CD4-positive, alpha-beta memory T cell (primary cell): ENCODE measurements around the gene CLMN. TPM values are rescaled to one million over a fixed set of nuclear protein-coding genes. Genes with fewer than 3 reads are reported as not detected.

ENCODE experiments used
- CTCF ChIA-PET: fragments of 350-600 bp; sonication (Branson Sonifier 250); formaldehyde crosslinking; loops from one replicate; lab custom pipeline; 2021; ENCODE audit warnings: inconsistent platforms; ENCODE audit not compliant: partially characterized antibody; lab: Charles Lee
- POLR2A ChIA-PET: fragments of 350-600 bp; sonication (Branson Sonifier 250); formaldehyde crosslinking; loops from one replicate; lab custom pipeline; 2021; ENCODE audit not compliant: partially characterized antibody; lab: Charles Lee
- DNase-seq, 5 donors: peaks; one replicate each; pipeline versions ENCODE4 v3.0.0 to v3.0.0-alpha.2; 2020 to 2022; ENCODE audit warnings: mixed read lengths in 1 of 5
- H3K27ac ChIP-seq: one replicate; pipeline ENCODE4 v1.7.0; 2013; ENCODE audit warnings: low read depth, low read length
- H3K27me3 ChIP-seq: 2 replicates; pipeline ENCODE4 v1.7.0; 2013; ENCODE audit warnings: mild to moderate bottlenecking, low read length, moderate library complexity; ENCODE audit not compliant: insufficient read depth
- H3K36me3 ChIP-seq: 2 replicates; pipeline ENCODE4 v1.7.0; 2013; ENCODE audit warnings: mild to moderate bottlenecking, low read length, moderate library complexity; ENCODE audit not compliant: insufficient read depth
- H3K4me1 ChIP-seq: 2 replicates; pipeline ENCODE4 v1.7.0; 2013; ENCODE audit warnings: mild to moderate bottlenecking, low read length, moderate library complexity; ENCODE audit not compliant: insufficient read depth
- H3K4me3 ChIP-seq, 2 donors: one replicate each; pipeline ENCODE4 v1.7.0; 2013; ENCODE audit warnings: low read length in 2 of 2, mild to moderate bottlenecking in 1 of 2
- H3K9me3 ChIP-seq, 2 donors: one replicate each; pipeline ENCODE4 v1.7.0; 2013; ENCODE audit warnings: low read length in 2 of 2, control low read depth in 1 of 2; ENCODE audit not compliant: control insufficient read depth in 1 of 2
- H3K27ac Mint-ChIP-seq, 7 donors: one replicate each; pipeline ENCODE4 v1.8.0; 2020 to 2021; ENCODE audit warnings: mixed read lengths in 7 of 7, mild to moderate bottlenecking in 6 of 7, inconsistent platforms in 3 of 7, moderate library complexity in 3 of 7
- H3K27me3 Mint-ChIP-seq, 2 donors: one replicate each; pipeline ENCODE4 v1.8.0; 2020 to 2021; ENCODE audit warnings: mixed read lengths in 2 of 2
- H3K36me3 Mint-ChIP-seq, 2 donors: one replicate each; pipeline ENCODE4 v1.8.0; 2020 to 2021; ENCODE audit warnings: mixed read lengths in 2 of 2, inconsistent platforms in 1 of 2, mild to moderate bottlenecking in 1 of 2
- H3K4me1 Mint-ChIP-seq, 4 donors: one replicate each; pipeline ENCODE4 v1.8.0; 2020 to 2021; ENCODE audit warnings: mixed read lengths in 4 of 4, mild to moderate bottlenecking in 1 of 4
- H3K4me3 Mint-ChIP-seq, 8 donors: one replicate each; pipeline ENCODE4 v1.8.0; 2020 to 2021; ENCODE audit warnings: mixed read lengths in 8 of 8, mild to moderate bottlenecking in 7 of 8, moderate library complexity in 6 of 8, inconsistent platforms in 3 of 8
- H3K9me3 Mint-ChIP-seq, 8 donors: one replicate each; pipeline ENCODE4 v1.8.0; 2020 to 2021; ENCODE audit warnings: mixed read lengths in 8 of 8, mild to moderate bottlenecking in 5 of 8, inconsistent platforms in 3 of 8, moderate library complexity in 1 of 8
- intact Hi-C: fragments of 100-400 bp; cut with micrococcal nuclease; formaldehyde crosslinking; loops from one replicate; pipeline ENCODE4 v1.15.1; 2023
- polyA plus RNA-seq, 2 donors: library from polyadenylated mRNA; unstranded; fragments of 300-500 nt; fragmentation: Illumina TruSeq; gene quantifications; one replicate each; pipeline ENCODE4 v1.2.3, GENCODE V29; 2021
- total RNA-seq, 2 experiments: library from RNA; stranded (reverse); gene quantifications; one replicate each; pipeline ENCODE4 v1.2.3, GENCODE V29; 2021

The CLMN gene
- total and polyA plus RNA-seq, 4 experiments from 2014 or later, result 0.22 to 0.70 (median 0.65) TPM; not detected in 1

GRCh38 chr14:95196268-95196667, 123.4 kb downstream of the CLMN start:
- no peaks in the 10 kb centered on the region for H3K36me3 ChIP-seq
- ChIA-PET POLR2A (interaction anchor here (0.9 kb wide), 1 partner anchor 39 kb away, joined by 4 read pairs; no protein-coding TSS in a partner anchor), CTCF (interaction anchor here (1.1 to 2.0 kb wide), 3 partner anchors 11 to 506 kb away, joined by 4 to 7 read pairs (median 7); no protein-coding TSS in a partner anchor)
- Mint-ChIP-seq H3K27ac (peak overlapping the region in 1 of 7 donors; percentile 44), H3K9me3 (peaks cover 0 to 1% (median 0%) of the 10 kb centered on the region in 8 donors), H3K4me1 (peaks cover 0 to 8% (median under 1%) of the 10 kb centered on the region in 4 donors), H3K27me3 (peaks cover 2 to 3% of the 10 kb centered on the region in 2 donors), H3K4me3 (no peak overlapping the region), H3K36me3 (no peaks in the 10 kb centered on the region)
- no peak overlapping the region for H3K27ac ChIP-seq
- H3K9me3 ChIP-seq, result no peaks in the 10 kb centered on the region
- H3K27me3 ChIP-seq, result no peaks in the 10 kb centered on the region
- intact Hi-C loops, result no loop called here
- no peaks in the 10 kb centered on the region for H3K4me1 ChIP-seq
- H3K4me3 ChIP-seq, result no peak overlapping the region
- DNase-seq, result peak in 4 of 5 donors; percentile 14 to 27 (median 18)

GRCh38 chr14:95195031-95195430, 124.7 kb downstream of the CLMN start:
- Mint-ChIP-seq H3K4me3 (no peak overlapping the region), H3K27me3 (peaks cover 2 to 3% of the 10 kb centered on the region in 2 donors), H3K9me3 (no peaks in the 10 kb centered on the region), H3K36me3 (no peaks in the 10 kb centered on the region), H3K4me1 (peaks cover 0 to 8% (median under 1%) of the 10 kb centered on the region in 4 donors), H3K27ac (no peak overlapping the region)
- no peaks in the 10 kb centered on the region for H3K27me3 ChIP-seq
- ChIA-PET CTCF (interaction anchor here (0.6 to 1.9 kb wide), 2 partner anchors 291 to 505 kb away, joined by 3 to 7 read pairs; no protein-coding TSS in a partner anchor), POLR2A (no interaction called here)
- no peak for DNase-seq
- H3K4me3 ChIP-seq, result no peak overlapping the region
- intact Hi-C loops, result no loop called here
- H3K36me3 ChIP-seq, result no peaks in the 10 kb centered on the region
- no peak overlapping the region for H3K27ac ChIP-seq
- H3K9me3 ChIP-seq, result no peaks in the 10 kb centered on the region
- H3K4me1 ChIP-seq, result no peaks in the 10 kb centered on the region

- ChIA-PET POLR2A (no interaction called here), CTCF (no interaction called here)
- Mint-ChIP-seq H3K4me3 (no peak overlapping the region), H3K36me3 (no peaks in the 10 kb centered on the region), H3K27me3 (peaks cover 0 to 2% of the 10 kb centered on the region in 2 donors), H3K9me3 (peaks cover 0 to 2% (median under 1%) of the 10 kb centered on the region in 8 donors), H3K27ac (no peak overlapping the region), H3K4me1 (peaks cover 0 to 8% (median under 1%) of the 10 kb centered on the region in 4 donors)
- H3K27ac ChIP-seq, result no peak overlapping the region
- intact Hi-C loops, result no loop called here
- H3K36me3 ChIP-seq, result no peaks in the 10 kb centered on the region
- H3K4me1 ChIP-seq, result no peaks in the 10 kb centered on the region
- H3K27me3 ChIP-seq, result no peaks in the 10 kb centered on the region
- no peak for DNase-seq
- no peaks in the 10 kb centered on the region for H3K9me3 ChIP-seq
- no peak overlapping the region for H3K4me3 ChIP-seq
These were observed 126.6 kb downstream of the CLMN start for GRCh38 chr14:95193081-95193480.

GRCh38 chr14:95192311-95192710, 127.4 kb downstream of the CLMN start:
- Mint-ChIP-seq H3K4me1 (peaks cover 0 to 8% (median under 1%) of the 10 kb centered on the region in 4 donors), H3K27me3 (peaks cover 0 to 2% of the 10 kb centered on the region in 2 donors), H3K4me3 (no peak overlapping the region), H3K36me3 (no peaks in the 10 kb centered on the region), H3K9me3 (peaks cover 0 to 5% (median 1%) of the 10 kb centered on the region in 8 donors), H3K27ac (no peak overlapping the region)
- Histone ChIP-seq H3K27ac (no peak overlapping the region), H3K9me3 (no peaks in the 10 kb centered on the region), H3K4me3 (no peak overlapping the region), H3K4me1 (no peaks in the 10 kb centered on the region), H3K27me3 (no peaks in the 10 kb centered on the region), H3K36me3 (no peaks in the 10 kb centered on the region)
- intact Hi-C loops, result no loop called here
- POLR2A ChIA-PET, result no interaction called here
- CTCF ChIA-PET, result no interaction called here
- DNase-seq, result no peak

- intact Hi-C loops, result no loop called here
- peaks cover 0 to 5% (median 2%) of the 10 kb centered on the region in 8 donors for H3K9me3 Mint-ChIP-seq
- no peak overlapping the region for H3K4me3 Mint-ChIP-seq
- Histone ChIP-seq H3K4me3 (no peak overlapping the region), H3K4me1 (no peaks in the 10 kb centered on the region), H3K36me3 (no peaks in the 10 kb centered on the region), H3K27me3 (no peaks in the 10 kb centered on the region), H3K9me3 (no peaks in the 10 kb centered on the region), H3K27ac (no peak overlapping the region)
- DNase-seq, result no peak
- ChIA-PET CTCF (no interaction called here), POLR2A (no interaction called here)
- peaks cover 2 to 7% of the 10 kb centered on the region in 2 donors for H3K27me3 Mint-ChIP-seq
- H3K36me3 Mint-ChIP-seq, result no peaks in the 10 kb centered on the region
- H3K27ac Mint-ChIP-seq, result no peak overlapping the region
- H3K4me1 Mint-ChIP-seq, result peaks cover 0 to 7% (median under 1%) of the 10 kb centered on the region in 4 donors
These were observed 128.1 kb downstream of the CLMN start for GRCh38 chr14:95191445-95192199.

- no peaks in the 10 kb centered on the region for H3K27me3 ChIP-seq
- Mint-ChIP-seq H3K9me3 (peaks cover 0 to 6% (median 2%) of the 10 kb centered on the region in 8 donors), H3K36me3 (no peaks in the 10 kb centered on the region), H3K4me1 (no peaks in the 10 kb centered on the region), H3K4me3 (no peak overlapping the region), H3K27ac (no peak overlapping the region), H3K27me3 (peaks cover 2 to 13% of the 10 kb centered on the region in 2 donors)
- H3K4me3 ChIP-seq, result no peak overlapping the region
- no peaks in the 10 kb centered on the region for H3K36me3 ChIP-seq
- DNase-seq, result no peak
- no peaks in the 10 kb centered on the region for H3K4me1 ChIP-seq
- no peak overlapping the region for H3K27ac ChIP-seq
- ChIA-PET CTCF (no interaction called here), POLR2A (no interaction called here)
- H3K9me3 ChIP-seq, result no peaks in the 10 kb centered on the region
- intact Hi-C loops, result no loop called here
These were observed 128.9 kb downstream of the CLMN start for GRCh38 chr14:95190857-95191256.

GRCh38 chr14:95190346-95190840, 129.3 kb downstream of the CLMN start:
- Histone ChIP-seq H3K4me1 (no peaks in the 10 kb centered on the region), H3K9me3 (no peaks in the 10 kb centered on the region), H3K36me3 (no peaks in the 10 kb centered on the region), H3K4me3 (no peak overlapping the region), H3K27ac (no peak overlapping the region), H3K27me3 (no peaks in the 10 kb centered on the region)
- peaks cover 0 to 6% (median 2%) of the 10 kb centered on the region in 8 donors for H3K9me3 Mint-ChIP-seq
- no peaks in the 10 kb centered on the region for H3K36me3 Mint-ChIP-seq
- peaks cover 6 to 18% of the 10 kb centered on the region in 2 donors for H3K27me3 Mint-ChIP-seq
- no peak for DNase-seq
- ChIA-PET CTCF (no interaction called here), POLR2A (no interaction called here)
- no peak overlapping the region for H3K27ac Mint-ChIP-seq
- intact Hi-C loops, result no loop called here
- H3K4me1 Mint-ChIP-seq, result peaks cover 0 to 2% (median 0%) of the 10 kb centered on the region in 4 donors
- no peak overlapping the region for H3K4me3 Mint-ChIP-seq
